ENCODE results near the gene ARHGEF7.
"Not testable (repeated sequence)": the region's sequence is repeated elsewhere in the genome, so short reads cannot be mapped to it uniquely, and the experiment has no call there.

Gene ARHGEF7

DNA sequence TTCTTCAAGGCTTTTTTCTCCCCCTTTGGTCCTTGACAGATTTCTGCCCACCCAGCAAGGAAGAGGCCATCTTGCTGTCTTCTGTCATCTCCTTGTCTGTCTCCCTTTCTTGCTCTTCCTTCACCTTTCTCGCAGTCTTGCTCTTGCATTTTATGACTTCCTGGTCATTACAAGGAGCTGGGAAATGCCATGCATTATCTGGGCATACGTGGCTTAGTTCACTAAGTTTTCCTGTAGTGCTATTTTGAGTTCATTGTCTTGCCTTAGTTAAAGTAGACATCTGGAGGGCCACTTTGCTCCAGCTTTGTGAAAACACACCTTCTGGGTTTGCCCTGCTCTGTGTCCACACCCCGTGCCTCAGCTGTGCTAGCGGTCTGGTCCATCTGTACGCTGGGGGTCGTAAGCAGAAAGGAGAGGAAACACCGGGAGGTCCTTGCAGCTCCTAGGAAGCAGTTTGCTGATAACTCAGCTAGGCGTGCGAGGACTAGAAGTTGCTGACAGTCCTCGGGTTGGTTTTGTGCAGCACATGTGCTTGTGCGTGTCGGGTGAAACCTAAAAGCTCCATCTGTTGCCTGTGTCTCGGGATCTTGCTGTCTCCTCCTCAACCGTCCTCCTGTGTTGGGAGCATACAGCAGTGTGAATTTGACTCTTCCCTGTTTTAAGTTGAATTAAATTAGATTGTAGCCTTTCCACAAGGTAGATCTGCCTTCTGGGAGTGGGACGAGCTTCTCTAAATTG is 59.4 kb downstream of the ARHGEF7 start:
- no peak for DNase-seq

DNA sequence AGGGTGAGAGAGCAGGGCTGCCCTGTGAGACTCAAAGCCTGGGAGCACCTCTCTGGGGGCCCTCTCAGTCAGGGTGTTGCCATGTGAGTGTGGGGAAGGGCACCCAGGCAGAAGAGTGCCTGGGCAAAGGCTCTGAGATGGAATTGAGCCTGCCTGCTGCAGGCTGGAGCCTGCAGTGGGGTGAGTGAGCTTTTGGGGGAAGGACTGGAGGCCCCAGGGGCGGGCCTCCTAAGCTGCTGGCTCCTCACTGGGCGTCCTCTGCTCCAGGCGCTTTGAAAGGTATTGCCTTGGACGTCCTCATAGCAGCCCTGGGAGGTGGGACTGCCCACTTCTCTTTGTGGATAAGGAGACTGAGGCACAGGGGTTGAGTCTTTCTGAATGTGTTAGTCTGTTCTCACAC is 60.3 kb downstream of the ARHGEF7 start:
- DNase-seq = no peak

DNA sequence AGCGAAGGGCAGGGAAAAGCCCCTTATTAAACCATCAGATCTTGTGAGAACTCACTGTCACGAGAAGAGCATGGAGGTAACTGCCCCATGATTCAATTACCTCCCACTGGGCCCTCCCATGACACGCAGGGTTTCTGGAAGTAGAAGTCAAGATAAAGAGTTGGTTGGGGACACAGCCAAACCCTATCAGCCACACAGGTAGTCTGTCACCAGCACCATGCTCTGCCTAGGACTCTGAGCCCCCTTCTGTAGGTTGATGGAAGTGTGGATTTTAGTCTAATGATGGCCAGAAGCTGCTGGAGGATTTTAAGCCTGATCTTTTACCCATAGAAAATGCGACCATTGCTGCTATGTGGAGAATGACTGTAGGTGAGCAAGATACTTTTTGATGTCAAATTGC is 60.8 kb downstream of the ARHGEF7 start:
- DNase-seq = no peak

DNA sequence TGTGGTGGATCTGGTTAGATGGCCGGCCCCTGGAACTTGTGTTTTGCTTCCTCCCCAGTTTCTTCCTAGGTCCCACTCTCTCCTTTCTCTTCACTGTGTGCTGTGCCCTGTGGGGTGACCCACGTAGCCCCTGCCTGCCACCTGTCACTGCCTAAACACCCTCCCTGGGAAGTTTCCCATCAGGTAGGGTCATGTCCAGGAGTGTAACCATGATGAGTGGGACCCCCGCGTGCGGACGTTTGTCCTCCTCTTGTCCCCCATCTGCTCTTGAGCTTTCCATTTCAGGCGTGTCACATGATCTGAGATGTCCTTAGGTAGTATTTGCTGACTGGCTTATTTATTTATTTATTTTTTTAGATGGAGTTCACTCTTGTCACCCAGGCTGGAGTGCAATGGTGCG is 61.3 kb downstream of the ARHGEF7 start:
- no peak for DNase-seq

DNA sequence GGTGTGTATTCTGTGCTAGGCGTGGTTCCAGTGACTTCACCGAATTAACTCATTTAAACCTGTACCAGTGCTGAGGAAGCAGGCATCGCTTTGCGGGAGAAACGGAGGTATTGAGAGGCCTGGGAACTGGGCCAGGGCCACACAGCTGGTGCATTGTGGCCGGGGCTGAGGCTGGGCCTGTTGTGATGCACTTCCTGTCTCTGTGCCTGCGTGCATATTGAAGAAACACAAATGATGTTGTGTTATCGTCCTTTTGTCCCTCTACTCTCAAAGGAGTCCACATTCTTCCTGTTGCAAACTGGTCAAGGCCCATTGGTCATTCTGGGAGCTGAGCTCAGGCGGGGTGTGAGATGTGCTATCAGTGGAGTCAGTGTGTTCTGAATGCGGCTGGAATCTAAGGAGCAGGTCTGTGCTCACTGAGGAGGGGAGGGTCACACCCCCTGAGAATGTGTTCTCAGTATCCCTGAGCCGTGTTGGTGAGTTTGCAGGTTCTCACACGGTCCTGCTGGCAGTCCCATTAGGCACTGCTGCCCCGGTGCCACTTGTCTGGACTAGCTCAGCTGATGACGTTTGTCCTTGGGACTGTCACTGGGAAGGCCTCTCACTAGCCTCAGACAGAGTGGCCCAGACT is 62.1 kb downstream of the ARHGEF7 start:
- no peak for DNase-seq

DNA sequence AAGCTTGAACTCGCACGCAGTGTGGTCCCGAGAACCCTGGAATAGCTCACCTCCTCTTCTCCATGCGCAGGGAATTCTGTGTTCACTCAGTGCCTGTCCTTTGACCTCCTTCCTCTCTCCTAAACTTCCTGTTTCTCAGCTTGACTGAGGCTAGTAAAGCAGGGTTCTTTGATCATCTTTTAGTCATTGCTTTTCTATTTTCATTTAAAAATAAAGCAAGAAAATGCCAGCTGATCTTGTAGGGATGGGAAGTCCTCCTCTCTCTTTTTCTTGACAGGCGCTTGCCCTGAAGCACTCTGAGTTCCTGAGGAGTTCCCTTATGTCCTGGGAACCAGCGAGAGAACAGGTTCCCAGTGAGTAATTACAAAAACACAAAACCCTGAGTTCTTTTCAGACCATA is 62.8 kb downstream of the ARHGEF7 start:
- DNase-seq = no peak

DNA sequence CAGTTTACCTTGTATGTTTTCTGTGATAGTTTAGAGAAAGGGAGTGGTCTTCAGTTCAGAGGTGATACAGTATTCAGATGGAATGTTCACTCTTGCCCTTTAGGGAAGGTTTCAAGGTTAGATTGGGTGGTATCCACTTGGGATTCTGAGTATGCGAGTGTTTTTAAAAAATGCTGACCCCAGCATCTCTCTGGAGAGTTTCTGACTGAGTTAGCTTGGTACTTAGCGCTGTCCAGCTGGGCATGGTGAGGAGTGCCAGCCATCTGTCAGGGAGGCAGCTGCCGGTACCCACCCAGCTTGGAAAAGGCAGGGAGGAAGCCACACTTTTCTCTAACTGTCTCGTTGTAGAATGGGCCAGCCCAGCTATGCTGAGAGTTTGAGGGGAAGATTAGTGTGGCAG is 63.3 kb downstream of the ARHGEF7 start:
- no peak for DNase-seq

DNA sequence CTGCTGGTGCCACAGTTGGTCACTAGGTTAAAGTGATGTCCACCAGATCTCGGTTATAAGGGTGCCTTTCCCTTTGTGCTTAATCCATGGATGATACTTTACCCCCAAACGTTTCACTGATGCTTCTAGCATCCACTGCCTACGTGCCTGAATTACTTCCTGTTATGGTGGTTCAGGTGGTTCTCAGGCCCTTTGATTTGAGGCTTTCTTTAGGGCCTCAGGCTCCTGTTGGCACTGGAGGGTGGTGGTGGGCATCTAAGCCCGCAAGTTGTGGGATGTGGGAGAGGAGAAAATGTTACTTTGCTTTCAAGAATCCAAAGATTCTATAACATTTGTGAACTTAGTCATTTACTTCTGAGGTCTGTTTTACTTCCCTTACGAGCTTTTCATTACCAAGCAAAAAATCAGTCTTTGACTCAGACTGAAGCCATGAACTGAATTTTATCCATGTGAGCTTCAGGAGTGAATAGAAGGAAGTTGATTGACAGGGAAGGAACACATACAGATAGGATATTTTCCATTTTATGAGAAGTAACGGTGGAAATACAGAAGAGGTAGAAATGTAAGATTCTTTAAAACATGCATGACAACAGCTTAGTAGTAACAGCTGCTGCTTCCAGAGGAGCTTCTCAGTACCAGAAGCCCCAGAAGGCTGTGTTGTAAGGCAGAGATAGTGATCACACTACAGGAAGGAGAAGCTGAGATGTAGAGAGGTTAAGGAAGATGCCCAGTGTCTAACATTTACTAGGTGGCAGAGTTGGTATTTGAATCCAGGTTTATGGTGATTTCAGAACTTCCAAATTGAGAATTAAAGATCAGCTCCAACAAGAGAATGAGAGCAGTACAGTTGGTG is 65.0 kb downstream of the ARHGEF7 start:
- no peak for DNase-seq

DNA sequence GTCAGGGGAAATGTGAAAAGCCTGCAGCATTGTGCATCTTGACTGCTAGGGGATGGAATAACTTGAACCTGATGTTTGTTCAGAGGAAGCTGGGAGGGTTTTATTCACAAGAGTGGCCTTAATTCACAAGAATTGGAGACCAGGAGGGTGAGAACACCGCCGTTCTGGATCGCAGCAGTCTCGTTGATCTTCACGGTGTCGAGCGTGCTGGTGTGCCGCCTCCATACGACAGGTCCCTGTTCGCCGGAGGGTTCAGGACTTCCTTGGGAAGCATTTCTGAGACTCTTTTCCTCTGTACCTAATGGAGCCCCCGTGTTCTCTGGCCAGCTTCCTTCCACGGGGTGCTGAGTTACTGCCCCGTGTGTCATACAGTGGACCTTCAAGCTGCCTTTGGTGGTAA is 66.9 kb downstream of the ARHGEF7 start:
- DNase-seq = no peak

DNA sequence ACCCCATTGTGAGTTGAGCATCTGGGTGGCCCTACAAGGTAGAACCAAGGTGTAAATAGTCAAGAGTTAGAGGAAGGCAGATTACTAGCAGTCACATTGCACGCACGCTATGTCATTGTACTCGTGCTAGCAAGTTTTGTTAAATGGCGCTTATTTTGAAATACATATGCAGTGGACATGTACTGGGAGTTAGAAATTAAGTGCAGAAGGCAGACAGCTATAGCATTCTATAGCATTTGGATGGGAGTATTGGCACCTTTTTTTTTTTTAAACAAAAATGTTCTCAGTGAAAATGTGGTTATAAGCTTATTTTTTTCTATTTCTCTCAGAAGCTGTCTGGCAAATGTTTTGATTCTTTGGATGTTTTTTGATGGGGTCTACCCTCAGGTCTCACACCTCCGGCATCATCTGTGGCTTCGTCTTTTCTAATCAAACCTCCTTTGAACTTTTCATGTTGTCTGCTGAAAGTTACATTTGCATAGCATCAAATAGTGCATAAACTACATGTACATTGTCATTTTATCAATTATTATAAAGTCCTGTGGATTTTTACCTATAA is 68.1 kb downstream of the ARHGEF7 start:
- no peak for DNase-seq

DNA sequence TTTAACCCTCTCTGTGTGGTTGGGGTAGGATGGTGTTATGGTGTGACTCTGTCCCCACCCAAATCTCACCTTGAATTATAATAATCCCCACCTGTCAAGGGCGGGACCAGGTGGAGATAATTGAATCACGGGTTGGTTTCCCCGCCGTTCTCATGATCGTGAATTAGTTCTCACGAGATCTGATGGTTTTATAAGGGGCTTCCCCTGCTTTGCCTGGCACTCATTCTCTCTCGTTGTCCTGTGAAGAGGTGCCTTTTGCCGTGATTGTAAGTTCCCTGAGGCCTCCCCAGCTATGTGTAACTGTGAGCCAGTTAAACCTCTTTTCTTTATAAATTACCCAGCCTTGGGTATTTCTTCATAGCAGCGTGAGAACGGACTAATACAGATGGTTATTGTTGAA is 68.8 kb downstream of the ARHGEF7 start:
- DNase-seq = no peak

DNA sequence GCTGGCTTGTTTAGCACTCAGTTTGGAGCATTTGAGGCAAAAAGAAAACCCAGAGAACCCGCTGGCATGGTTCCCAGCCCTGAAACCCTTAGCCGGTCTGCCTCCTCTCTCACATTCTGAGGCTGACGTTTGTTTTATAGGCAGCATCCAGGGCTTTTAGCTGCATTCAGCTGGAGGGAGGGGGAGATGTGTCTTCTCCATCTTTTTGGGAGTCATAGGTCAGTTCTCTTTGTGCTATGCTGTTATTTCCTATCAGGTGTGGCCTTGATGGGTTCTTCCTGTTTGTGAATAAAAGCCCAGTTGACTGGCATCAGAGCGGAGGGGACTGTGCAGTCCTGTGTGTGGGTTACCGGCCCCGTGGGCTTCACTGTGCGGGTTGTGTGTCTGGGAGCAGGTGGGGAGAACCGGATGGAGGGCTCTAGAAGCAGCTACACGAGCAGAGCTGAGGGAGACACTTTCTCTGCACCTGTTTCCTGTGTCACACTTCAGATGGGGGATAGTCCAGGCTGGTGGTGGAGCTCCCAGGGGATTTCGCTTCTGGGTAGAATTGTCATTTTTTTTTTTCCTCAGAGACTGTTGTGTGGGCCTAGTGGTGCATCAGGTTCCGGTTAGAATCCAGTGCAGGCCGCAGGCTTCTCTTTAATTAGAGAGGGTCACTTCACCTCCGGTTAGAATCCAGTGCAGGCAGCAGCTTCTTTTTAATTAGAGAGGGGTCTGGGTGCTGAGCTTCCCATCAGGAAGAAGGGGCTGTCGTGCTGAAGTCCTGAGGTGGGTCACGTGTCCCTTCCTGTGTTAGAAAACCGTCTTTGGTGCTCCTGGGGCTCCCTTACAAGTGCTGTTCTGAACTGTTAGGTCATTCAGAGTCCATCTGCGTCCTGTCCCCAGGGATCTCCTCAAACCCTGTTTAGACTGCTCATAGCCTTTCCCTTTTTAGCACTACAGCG is 69.6 kb downstream of the ARHGEF7 start:
- no peak for DNase-seq

DNA sequence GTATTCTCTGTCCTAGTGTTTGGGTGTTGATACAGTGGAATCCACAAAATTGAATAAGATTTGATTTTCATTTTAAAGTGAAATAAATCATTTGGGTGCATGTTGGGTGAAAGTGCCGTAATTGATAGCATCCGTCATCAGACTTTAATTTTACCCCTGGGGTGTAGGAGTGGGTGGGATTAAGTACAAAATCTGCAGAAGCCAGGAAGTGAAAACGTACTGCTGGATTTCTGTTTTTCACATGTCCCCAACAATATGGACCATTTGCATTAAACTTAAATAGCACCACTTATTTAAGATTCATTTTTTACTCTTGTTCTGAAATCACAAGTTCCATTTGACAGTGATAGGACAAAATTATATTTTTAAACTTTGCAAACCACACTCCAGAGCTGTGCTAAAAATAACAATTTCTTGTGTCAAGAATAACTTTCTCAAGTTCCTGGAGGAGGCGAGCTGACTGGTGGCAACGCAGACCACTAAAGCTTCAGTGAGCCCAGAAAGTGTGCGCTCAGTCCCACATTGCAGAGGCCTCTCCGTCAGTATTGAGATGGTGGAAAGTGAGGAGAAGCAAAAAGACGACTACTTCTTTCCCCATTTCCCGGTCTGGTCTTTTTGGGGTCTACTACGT is 71.3 kb downstream of the ARHGEF7 start:
- DNase-seq = no peak

DNA sequence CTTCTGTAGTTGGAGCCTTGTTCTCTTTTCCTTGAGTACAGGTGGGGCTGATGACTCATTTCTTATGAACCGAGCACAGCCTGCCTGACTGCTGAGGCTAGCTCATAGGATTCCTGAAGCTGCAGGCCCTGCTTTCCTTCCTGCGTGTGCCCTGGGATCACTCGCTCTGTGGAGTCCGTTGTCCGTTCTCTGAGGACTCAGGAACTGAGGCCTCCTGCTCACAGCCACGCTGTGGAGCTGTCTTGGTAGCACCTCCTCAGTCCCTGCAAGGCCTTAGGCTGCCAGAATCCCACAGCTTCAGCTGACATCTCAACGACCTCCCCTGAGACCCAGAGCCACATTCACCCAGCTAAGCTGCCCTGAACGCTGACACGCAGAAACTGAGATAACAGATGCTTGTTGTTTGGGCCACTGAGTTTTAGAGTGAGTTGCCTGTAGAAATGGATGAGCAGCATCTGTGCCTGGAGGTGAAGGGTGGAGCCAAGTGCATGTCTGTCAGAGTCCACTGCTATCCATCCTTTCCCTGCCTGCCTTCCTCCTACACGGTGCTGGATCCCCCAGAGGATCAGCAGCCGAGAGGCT is 72.9 kb downstream of the ARHGEF7 start:
- DNase-seq = no peak

DNA sequence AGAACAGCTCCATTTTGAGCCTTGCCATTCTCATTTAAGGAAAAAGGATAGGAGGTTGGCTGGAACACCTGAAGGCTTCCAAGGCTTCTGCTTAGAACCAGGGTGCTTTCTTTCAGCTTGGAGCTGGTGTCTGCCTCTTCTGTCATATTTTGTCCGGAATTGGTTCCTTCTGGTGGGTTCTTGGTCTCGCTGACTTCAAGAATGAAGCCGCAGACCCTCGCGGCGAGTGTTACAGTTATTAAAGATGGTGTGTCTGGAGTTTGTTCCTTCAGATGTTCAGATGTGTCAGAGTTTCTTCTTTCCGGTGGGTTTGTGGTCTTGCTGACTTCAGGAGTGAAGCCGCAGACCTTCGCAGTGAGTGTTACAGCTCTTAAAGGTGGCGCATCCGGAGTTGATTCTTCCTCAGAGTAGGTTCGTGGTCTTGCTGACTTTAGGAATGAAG is 74.0 kb downstream of the ARHGEF7 start:
- not testable (repeated sequence) for DNase-seq

DNA sequence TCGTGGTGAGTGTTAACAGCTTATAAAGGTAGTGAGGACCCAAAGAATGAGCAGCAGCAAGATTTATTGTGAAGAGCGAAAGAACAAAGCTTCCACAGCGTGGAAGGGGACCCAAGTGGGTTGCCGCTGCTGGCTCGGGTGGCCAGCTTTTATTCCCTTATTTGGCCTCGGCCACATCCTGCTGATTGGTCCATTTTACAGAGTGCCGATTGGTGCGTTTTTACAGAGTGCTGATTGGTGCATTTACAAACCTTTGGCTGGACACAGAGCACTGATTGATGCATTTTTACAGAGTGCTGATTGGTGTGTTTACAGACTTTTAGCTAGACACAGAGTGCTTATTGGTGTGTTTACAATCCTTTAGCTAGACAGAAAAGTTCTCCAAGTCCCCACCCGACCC is 74.4 kb downstream of the ARHGEF7 start:
- not testable (repeated sequence) for DNase-seq

DNA sequence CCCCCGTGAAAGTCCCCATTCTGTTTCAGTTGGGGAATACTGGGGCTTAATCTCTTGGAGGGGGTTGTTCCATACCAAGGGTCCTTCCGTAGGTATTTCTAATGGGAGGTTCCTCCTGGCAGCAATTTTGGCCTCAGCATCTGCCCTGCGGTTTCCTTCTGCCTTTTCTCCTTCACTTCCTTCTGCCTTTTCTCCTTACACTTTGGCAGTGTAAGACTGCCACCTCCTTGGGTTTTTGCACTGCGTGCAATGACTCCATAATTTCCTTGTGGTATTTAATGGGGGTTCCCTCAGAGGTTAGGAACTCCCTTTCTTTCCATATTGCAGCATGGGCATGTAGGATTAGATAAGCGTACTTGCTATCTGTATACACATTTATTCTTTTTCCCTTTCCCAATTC is 78.1 kb downstream of the ARHGEF7 start:
- not testable (repeated sequence) for DNase-seq

DNA sequence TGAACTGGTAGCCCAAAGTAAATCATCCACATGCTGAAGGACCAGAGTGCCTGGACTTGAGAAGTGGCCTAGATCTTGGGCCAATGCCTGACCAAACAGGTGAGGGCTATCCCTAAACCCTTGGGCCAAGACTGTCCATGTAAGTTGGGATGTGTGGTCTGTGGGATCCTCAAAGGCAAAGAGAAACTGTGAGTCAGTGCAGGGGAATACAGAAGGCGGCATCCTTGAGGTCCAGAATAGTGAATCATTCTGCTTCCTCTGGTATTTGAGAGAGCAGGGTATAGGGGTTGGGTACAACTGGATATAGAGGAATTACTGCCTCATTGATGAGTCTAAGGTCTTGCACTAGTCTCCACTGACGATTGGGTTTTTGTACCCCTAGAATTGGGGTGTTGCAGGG is 79.5 kb downstream of the ARHGEF7 start:
- peak; percentile 83 for DNase-seq

DNA sequence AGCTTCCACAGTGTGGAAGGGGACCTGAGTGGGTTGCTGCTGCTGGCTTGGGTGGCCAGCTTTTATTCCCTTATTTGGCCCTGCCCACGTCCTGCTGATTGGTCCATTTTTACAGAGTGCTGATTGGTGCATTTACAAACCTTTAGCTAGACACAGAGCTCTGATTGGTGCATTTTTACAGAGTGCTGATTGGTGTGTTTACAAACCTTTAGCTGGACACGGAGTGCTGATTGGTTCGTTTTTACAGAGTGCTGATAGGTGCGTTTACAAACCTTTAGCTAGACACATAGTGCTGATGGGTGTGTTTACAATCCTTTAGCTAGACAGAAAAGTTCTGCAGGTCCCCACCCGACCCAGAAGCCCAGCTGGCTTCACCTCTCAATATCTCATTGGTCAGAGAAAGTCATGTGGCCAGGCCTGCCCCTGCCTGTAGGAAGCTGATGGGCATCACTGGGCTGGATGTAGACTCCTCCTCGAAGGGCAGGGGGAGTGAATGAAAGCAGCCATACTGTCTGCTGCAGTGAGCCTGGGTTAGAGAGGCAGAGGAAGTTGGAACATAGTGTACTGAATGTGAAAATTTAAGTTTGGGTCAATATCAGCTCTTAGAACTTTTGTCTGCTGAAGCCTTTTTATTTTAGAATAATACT is 83.7 kb downstream of the ARHGEF7 start:
- DNase-seq = not testable (repeated sequence)

DNA sequence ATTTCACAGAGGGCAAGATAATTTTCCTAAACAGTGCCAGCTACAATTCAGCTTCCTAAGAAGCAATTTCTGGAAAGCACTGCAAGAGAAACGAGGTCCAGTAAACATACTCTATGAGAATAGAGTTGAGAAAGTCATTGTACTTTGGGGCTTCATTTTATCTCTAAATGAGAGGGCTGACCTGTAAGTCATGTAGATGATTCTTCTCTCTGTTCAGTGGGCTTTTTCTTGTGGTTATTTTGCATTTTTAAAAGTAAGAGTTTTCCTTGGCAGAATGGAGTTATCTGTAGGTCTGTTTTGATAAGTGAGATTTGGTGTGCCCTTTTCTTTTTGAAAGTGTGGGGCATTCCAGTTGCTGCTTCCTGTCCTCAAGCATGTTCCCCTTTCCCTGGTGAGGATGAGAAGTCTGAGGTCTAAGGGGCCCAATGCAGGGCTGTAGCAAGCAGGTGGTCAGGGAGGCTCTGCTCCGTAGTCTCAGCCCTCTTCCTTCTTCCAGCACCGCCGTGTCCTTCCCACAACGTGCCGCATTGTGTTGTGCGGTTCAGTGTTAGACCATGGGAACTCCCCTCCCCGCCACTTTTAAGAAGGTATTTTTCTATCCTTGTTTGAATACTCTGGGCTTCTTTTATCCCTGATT is 86.3 kb downstream of the ARHGEF7 start:
- DNase-seq = no peak
